GM21360 (cell line): ENCODE data around the gene PCBP3.
"Not testable (repeated sequence)": the region's sequence is repeated elsewhere in the genome, so short reads cannot be mapped to it uniquely, and the experiment has no call there.

Experiments
- ATAC-seq: cut with Tn5 transposase; IDR thresholded peaks from one replicate; pipeline ENCODE4 v1.9.1; 2021; ENCODE audit warnings: mild to moderate bottlenecking, moderate library complexity; ENCODE audit not compliant: unreplicated experiment

PCBP3 gene

GRCh38 chr21:45802956-45803617 is 159.6 kb downstream of the PCBP3 start:
- no peak for ATAC-seq

DNA sequence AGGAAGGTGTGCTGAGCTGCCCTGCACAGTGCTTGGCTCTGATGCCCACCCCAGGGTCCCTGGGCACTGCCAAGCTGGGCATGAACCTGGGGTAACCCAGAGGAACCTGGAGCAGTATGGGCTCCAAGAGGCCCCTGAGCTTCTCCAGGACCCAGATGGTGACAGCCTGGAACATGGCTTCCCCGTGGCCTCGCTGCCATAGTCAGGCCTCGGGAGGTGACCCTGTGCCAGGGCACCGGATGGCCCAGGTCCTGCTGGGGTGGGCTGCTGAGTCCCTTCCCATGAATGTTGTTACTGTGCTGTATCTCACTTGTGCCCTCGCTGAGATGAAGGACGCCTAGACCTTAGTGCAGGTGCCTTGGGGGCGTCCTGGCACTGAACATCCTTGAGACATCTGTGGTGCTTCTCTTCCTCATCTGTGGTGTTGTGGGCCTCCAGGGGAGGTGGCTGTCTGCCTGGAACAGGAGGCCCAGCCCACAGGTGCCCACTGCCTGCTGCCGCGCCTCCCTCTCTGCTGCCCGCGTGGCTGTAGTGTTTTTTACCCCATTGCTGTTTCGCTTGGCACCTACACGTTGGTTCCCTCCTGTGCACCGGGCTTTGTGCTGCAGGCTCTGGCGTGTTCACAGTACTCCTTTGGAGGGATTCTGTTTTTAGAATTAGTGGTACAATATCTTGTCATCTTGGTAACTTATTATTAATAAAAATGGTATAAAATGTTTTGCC is 160.3 kb downstream of the PCBP3 start:
- no peak for ATAC-seq

DNA sequence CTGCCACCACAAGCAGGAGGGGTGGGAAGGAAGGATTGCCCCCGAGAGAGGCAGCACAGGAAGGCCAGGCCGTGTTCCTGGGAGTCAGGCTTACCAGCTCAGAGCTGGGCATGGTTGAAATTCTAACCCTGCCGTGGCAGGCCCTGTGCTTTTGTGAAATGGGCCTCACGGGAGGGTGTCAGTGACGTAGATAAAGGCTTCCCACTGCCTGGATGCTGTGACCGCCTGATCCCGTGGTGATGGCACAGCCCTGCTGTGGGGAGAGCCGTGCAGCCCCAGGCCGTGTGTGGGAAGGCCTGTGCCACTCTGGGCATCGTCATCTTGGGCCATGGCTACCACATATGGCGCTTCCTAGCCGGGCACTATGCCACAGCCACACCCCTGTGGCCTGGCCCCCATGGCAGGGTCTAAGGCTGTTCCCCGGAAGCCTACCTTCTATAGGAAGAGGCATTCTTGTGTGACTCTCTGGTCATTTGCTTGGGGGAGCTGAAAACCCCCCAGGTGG is 161.3 kb downstream of the PCBP3 start:
- no peak for ATAC-seq

DNA sequence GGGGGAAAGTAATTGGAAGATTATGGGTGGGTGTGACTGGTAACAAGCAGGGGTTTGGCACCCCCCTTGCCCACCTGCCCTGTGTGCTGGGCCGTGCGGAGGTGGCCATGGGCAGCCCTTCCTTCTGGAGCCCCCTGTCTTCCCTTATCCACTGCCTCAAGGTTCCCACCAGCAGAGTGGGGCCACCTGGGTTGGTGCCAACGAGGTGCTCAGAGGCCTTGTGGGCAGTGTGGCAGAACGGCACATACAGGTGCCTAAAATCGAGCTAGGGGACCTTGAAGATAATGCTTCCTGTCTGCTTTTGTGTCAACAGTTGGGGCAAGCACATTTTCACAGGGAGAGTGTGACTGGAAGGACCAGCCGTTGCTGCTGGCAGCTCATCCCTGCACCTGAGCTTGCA is 161.8 kb downstream of the PCBP3 start:
- ATAC-seq, result no peak

DNA sequence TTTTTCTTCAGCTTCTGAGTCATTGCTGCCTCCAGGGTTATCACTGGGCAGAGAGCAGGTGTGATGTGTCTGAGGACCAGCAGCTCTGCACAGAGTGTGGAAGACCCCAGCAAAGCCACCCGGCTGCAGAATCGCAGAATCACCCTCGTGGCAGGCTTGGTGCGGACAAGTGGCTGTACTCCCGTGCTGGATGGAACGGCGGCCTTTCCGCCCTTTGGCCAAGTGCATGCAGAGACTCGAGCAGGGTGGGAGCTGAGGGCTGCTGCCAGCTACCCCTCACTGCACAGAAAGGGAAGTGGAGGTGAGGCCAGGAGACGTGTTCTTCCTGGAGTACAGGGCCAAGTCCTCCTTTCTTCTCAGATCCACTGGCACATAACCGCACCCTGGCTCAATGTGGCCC is 162.5 kb downstream of the PCBP3 start:
- no peak for ATAC-seq

GRCh38 chr21:45808663-45809062 is 165.1 kb downstream of the PCBP3 start:
- ATAC-seq, result not testable (repeated sequence)

GRCh38 chr21:45809421-45809820 is 165.9 kb downstream of the PCBP3 start:
- no peak for ATAC-seq

GRCh38 chr21:45811136-45811535 is 167.6 kb downstream of the PCBP3 start:
- ATAC-seq, result no peak

DNA sequence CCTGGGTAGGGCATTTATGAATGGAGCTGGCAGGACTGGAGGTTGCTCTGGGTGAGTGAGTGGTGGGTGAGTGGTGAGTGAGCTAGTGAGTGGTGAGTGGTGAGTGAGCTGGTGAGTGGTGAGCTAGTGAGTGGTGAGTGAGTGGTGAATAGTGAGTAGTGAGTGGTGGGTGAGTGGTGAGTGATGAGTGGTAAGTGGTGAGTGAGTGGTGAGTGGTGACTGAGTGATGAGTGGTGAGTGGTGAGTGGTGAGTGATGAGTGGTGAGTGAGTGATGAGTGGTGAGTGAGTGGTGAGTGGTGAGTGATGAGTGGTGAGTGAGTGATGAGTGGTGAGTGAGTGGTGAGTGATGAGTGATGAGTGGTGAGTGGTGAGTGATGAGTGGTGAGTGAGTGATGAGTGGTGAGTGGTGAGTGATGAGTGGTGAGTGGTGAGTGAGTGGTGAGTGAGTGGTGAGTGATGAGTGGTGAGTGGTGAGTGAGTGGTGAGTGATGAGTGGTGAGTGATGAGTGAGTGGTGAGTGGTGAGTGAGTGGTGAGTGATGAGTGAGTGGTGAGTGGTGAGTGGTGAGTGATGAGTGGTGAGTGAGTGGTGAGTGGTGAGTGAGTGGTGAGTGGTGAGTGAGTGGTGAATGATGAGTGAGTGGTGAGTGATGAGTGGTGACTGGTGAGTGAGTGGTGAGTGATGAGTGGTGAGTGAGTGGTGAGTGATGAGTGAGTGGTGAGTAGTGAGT is 170.8 kb downstream of the PCBP3 start:
- ATAC-seq, result not testable (repeated sequence)

DNA sequence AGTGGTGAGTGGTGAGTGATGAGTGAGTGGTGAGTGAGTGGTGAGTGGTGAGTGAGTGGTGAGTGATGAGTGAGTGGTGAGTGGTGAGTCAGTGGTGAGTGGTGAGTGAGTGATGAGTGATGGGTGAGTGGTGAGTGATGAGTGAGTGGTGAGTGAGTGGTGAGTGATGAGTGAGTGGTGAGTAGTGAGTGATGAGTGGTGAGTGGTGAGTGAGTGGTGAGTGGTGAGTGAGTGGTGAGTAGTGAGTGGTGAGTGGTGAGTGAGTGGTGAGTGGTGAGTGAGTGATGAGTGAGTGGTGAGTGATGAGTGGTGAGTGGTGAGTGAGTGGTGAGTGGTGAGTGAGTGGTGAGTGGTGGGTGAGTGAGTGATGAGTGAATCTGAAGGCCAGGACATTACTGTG is 172.3 kb downstream of the PCBP3 start:
- not testable (repeated sequence) for ATAC-seq

DNA sequence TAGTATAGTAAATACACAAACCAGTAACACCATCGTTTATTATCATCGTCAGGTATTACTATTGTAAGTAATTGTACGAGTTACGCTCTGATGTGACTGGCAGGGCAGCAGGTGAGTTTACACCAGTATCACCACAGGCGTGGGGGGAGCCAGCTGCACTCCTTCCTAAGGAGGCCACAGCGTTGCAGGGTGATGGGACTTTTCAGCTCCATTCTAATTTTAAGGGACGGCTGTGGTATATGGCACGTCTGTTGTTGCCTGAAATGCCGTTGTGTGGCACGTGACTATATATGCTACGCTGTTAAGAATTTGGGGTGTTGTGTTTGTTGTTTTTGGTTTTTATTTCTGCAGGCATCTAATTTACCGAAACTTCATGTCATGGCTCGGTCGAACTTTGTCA is 173.3 kb downstream of the PCBP3 start:
- ATAC-seq, result no peak

GRCh38 chr21:45817345-45817744 is 173.8 kb downstream of the PCBP3 start:
- no peak for ATAC-seq

GRCh38 chr21:45818276-45818903 is 174.9 kb downstream of the PCBP3 start:
- ATAC-seq, result no peak

GRCh38 chr21:45818904-45819285 is 175.4 kb downstream of the PCBP3 start:
- no peak for ATAC-seq

DNA sequence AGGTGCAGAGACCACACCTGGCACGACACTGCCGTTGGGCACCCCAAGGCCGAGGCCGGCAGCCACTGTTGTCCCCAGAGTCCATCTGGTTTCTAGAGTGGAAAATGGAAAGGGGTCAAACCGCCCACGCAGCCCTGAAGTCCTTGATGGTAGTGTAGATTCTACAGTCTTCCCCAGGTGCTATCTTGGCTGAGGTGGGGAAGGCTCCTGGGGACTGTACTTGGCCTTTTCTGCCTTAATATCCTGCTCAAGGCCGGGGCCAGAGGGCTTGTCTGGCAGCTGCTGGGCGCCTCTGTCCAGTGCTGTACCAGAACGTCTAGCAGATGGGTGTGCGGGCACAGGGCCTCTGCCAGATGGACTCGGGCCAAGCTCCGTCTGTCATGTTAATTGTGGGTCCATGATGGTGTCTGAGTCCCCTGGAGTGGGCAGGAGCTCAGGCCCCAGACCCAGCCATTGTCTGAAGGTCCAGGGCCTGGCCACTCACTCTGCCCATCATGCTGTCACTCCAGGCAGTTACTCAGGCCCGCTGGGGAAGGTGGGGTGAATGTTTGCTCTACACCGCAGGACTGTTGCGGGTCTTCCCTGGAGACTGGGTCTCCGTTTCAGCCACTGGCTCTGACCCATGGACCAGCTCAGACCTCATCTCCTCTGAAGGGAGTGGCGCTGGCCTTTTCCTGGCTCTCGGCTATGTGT is 176.1 kb downstream of the PCBP3 start:
- no peak for ATAC-seq

DNA sequence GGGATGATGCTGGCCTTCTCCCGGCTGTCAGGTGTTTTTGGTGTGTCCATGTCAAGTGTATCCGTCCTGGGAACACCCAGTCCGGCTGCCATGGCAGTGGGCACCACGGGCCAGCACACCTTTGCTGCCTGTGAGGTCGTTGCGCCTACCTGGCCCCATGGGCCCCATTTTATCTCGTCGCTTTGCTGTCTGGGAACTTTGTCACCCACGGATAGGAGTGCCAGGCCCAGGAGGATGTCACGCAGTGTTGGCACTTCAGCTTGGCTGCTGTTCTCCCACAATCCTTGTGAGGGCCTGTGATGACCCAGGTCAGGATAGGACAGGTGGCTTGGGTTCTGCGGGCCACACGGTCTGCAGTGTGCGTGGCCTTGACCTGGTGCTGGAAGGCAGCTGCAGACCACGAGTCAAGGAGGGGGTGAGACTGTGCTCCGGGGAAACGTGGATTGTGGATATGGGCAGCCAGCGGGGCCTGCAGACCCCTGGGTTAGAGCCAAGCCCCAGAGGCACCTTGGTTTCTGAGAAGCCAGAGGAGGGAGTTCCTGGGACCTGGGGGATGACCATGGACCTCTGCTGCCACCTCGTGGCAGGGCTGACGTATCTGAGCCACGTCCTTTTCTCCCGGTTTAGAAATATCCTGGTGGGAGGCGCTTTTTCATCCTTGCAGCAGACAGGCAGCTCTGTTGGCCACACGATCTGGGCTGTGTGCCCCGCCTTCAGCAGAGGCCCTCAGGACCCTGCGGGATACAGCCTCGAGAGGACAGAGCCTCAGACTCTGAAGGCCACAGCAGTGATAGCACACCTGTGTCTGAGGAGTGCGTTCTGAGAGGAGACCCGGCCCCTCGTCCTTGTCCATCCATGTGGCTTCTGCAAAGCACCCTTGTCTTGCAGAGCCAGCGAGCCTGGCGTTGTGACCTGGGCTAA is 176.9 kb downstream of the PCBP3 start:
- no peak for ATAC-seq

DNA sequence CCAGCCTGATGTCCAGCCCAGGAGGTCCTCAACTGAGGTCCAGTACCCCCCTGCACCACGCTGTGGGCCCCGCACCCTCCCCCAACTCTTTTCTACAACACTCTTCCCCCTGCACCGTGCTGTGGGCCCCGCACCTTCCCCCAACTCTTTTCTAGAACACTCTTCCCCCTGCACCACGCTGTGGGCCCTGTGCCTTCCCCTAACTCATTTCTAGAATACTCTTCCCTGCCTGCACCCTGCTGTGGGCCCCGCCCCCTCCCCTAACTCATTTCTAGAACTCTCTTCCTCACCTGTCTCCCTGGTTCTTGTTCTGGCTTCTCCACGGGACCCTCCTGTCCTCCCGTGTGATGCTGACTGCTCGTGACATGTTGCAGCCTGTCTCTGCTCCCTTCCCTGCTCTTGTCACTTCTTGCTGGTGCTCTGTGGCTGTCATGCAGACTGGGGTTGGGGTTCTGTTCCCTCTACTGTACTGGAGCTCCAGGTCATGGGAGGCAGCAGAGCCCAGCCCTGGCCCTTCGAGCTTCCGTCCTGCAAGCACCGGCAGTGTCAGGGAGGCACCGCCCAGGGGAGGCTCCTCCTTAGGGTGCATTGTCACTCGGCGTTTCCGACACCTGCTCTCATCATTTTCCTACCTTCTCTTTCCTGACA is 177.9 kb downstream of the PCBP3 start:
- no peak for ATAC-seq

DNA sequence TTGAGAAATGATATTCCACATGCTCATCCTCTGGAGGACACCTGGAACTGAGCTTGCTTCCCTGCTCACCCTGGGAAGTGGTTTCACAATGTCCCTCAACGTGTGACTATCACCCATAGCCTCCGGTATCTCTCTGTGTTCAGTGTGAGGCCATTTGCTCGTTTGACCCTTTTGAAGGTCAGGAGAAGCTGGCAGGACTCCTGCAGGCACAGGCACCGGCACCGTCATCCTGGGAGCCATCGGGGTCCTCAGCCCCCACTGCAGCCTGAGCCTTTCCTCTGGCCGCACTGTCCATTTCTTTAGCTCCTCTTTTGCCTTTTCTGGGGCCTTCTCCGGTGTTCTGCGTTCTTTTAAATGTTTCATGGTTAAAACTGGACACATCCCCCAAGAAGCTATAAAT is 178.5 kb downstream of the PCBP3 start:
- ATAC-seq, result no peak

- ATAC-seq, result no peak
Observed at GRCh38 chr21:45822429-45823099, 179.0 kb downstream of the PCBP3 start.
